COR-L47 (cell line): Measurements from ENCODE around the gene SRSF1.
A peak's percentile ranks its signal among the peaks of the same experiment; 100 is the strongest.
"Not testable (repeated sequence)": the region's sequence is repeated elsewhere in the genome, so short reads cannot be mapped to it uniquely, and the experiment has no call there.

Experiments
- DNase-seq: peaks from one replicate; lab custom pipeline; 2025; lab: John Stamatoyannopoulos, UW

The SRSF1 gene

GRCh38 chr17:57965521-57966160, 41.4 kb downstream of the SRSF1 start:
- DNase-seq, result no peak

DNA sequence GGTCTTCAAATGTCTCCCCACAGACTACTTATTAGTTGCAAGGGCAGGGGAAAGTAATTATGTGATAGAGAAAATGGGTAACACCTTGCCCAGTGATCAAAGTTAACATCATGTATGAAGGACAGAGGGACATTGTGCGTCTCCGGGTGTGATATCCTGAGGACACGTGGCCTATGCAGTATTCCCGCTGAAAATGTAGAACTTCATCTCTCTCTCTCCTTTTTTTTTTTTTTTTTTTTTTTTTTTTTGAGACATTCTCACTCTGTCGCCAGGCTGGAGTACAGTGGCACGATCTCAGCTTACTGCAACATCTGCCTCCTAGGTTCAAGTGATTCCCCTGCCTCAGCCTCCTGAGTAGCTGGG, 43.9 kb downstream of the SRSF1 start:
- DNase-seq, result no peak

DNA sequence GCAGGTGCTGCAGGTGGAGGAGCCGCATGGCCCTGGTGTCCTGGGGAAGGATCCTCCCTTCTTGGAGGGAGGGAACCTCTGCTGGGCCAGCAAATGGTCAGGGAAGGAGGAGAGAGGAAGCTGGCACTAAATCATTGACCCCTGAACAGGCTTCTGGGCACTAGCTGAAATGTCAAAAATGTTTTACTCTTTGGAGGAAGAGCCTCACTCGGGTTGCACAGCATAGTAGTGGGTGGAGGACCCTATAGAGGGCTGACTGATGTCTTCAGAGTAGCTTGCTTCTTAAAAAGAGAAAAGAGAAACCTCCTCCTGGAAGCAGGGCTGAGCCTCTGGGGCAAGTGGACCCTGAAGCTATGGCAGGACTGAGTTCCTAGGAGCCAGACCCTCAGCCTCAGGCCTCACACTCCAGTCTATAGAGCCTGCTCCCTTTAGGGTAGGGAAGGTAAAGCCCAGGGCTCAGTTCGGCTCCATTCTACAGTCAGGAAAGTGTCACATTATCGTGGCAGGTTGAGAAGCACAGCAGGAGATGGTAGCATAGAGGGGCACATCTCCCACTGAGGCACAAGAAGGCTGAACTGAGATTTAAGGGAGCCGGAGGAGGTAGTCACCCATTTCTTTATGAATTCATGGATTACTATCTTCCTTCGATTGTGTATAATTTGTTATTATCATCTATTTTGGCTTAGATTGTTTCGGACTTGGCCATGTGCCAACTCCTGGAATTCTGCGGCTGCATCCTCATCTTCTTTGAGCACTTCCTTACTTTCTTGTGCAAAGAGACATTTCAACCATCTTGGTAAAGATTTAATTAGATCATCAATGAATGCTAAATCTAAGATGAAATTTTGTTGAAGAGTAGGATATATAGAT, 44.5 kb downstream of the SRSF1 start:
- no peak for DNase-seq

GRCh38 chr17:57959929-57960328, 47.1 kb downstream of the SRSF1 start:
- DNase-seq, result no peak

DNA sequence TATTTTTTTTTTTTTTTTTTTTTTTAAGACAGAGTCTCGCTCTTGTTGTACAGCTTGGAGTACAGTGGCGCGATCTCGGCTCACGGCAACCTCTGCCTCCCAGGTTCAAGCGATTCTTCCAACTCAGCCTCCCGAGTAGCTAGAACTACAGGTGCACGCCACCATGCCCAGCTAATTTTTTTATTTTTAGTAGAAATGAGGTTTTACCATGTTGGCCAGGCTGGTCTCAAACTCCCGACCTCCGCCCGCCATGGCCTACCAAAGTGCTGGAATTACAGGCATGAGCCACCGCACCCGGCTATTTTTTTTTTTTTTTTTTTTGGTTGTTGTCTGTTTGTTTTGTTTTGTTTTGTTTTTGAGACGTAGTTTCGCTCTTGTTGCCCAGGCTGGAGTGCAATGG, 48.7 kb downstream of the SRSF1 start:
- not testable (repeated sequence) for DNase-seq

GRCh38 chr17:57957886-57958285, 49.2 kb downstream of the SRSF1 start:
- DNase-seq, result no peak

- DNase-seq, result no peak
Observed at GRCh38 chr17:57957120-57957850, 49.8 kb downstream of the SRSF1 start.

GRCh38 chr17:57956291-57957119, 50.5 kb downstream of the SRSF1 start:
- DNase-seq, result no peak

- peak; percentile 57 for DNase-seq
Observed at GRCh38 chr17:57955183-57955931, 51.7 kb downstream of the SRSF1 start, which contains the start of gene CUEDC1. Gene CUEDC1 (minus strand): TSS chr17:57955412. CDS start chr17:57885564, 69,848 bp downstream.

GRCh38 chr17:57954397-57955182, 52.5 kb downstream of the SRSF1 start:
- DNase-seq, result peak; percentile 48

DNA sequence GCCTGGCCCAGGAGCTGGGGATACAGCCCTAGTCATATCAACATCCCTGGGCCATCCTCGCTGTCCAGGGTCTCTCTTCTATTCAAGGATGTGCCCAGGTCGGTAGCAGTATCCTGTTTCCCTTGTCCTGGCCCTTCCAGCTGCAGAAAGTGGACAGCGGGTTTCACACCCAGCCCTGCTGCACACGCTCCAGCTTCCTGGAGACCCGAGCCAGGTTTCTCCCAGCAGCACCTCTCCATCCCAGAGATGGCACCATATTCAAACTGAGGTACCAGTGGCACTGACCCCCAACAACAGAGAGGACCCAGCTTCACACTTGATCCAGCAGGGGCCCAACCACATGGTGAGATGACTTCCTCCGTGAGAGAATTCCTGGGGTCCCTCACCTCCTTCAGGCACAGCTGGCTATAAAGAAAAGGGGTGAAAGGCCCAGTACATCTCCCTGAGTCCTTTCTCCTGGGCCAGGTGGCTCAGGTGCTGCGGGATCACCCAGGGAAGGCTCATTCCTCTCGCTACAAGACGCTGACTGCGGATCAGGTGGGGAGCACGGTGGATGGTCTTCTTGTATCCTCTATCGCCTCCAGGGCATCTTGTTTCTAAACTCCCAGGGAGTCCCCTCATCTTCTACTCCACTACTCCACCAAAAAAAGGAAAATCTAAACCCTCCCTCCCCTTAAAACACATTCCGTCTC, 53.2 kb downstream of the SRSF1 start:
- no peak for DNase-seq
